Activated B cell treated with CpG ODN at 0.5 μM for 24 hours (primary cell): ENCODE data around the gene ALPG. TPM values are rescaled to one million over a fixed set of nuclear protein-coding genes. Genes with fewer than 3 reads are reported as not detected.
"Not testable (repeated sequence)": the region's sequence is repeated elsewhere in the genome, so short reads cannot be mapped to it uniquely, and the experiment has no call there.

ENCODE experiments used
- ATAC-seq: fragments of 200-7000 bp; cut with Tn5 transposase; one replicate; pipeline ENCODE4 v1.10.0; 2021; ENCODE audit warnings: low read depth, mild to moderate bottlenecking, moderate library complexity
- CTCF ChIA-PET: fragments of 350-600 bp; sonication (Branson Sonifier 250); formaldehyde crosslinking; loops from one replicate; lab custom pipeline; 2021; ENCODE audit warnings: antibody characterized with exemption; lab: Charles Lee
- POLR2A ChIA-PET: fragments of 350-600 bp; sonication (Branson Sonifier 250); formaldehyde crosslinking; loops from one replicate; lab custom pipeline; 2021; ENCODE audit warnings: antibody characterized with exemption; lab: Charles Lee
- DNase-seq: peaks from one replicate; pipeline ENCODE4 v3.0.0; 2022
- H3K27ac Mint-ChIP-seq: one replicate; pipeline ENCODE4 v1.8.0; 2020; ENCODE audit warnings: mixed read lengths
- H3K27me3 Mint-ChIP-seq: one replicate; pipeline ENCODE4 v1.8.0; 2021; ENCODE audit warnings: mixed read lengths
- H3K36me3 Mint-ChIP-seq: one replicate; pipeline ENCODE4 v1.8.0; 2021; ENCODE audit warnings: low read depth, mixed read lengths
- H3K4me1 Mint-ChIP-seq: one replicate; pipeline ENCODE4 v1.8.0; 2021; ENCODE audit warnings: mixed read lengths
- H3K4me3 Mint-ChIP-seq: one replicate; pipeline ENCODE4 v1.8.0; 2020; ENCODE audit warnings: mild to moderate bottlenecking, mixed read lengths
- H3K9me3 Mint-ChIP-seq: one replicate; pipeline ENCODE4 v1.8.0; 2020; ENCODE audit warnings: mixed read lengths
- intact Hi-C: fragments of 100-400 bp; cut with micrococcal nuclease; formaldehyde crosslinking; loops from one replicate; pipeline ENCODE4 v1.15.1; 2024
- total RNA-seq: library from RNA; stranded (reverse); gene quantifications from 2 replicates; pipeline ENCODE4 v1.2.3, GENCODE V29; 2022
- TF ChIP-seq, protein P1 (sequence below): fragments of 200-600 bp; IDR thresholded peaks from one replicate; pipeline ENCODE4 v1.8.0; 2022; ENCODE audit warnings: antibody characterized with exemption, mild to moderate bottlenecking

Gene ALPG
- total RNA-seq, 1 donor from 2014 or later = not detected

DNA sequence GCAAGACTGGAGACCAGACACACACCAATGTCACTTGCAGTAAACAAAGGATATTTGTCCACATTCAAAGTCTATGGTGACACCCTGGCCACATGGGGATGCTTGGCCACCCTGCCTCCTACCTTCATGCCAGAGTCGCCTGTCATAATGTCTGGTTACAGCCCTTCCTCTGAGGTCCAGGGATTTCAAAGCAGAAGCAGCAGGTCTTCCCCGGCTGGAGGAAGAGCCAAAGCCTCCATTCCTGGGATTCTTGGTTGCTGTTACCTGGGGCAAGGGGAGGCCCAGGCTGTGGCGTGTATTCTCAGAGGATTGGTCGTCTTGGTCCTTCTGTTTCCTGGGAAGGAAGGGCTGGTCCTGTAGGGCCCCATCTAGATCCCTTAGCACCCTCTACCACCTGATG is 30.4 kb upstream of the ALPG start:
- TF ChIP-seq, protein P1, sequence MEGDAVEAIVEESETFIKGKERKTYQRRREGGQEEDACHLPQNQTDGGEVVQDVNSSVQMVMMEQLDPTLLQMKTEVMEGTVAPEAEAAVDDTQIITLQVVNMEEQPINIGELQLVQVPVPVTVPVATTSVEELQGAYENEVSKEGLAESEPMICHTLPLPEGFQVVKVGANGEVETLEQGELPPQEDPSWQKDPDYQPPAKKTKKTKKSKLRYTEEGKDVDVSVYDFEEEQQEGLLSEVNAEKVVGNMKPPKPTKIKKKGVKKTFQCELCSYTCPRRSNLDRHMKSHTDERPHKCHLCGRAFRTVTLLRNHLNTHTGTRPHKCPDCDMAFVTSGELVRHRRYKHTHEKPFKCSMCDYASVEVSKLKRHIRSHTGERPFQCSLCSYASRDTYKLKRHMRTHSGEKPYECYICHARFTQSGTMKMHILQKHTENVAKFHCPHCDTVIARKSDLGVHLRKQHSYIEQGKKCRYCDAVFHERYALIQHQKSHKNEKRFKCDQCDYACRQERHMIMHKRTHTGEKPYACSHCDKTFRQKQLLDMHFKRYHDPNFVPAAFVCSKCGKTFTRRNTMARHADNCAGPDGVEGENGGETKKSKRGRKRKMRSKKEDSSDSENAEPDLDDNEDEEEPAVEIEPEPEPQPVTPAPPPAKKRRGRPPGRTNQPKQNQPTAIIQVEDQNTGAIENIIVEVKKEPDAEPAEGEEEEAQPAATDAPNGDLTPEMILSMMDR = no peak
- ATAC-seq (no peak), DNase-seq (no peak)
- H3K36me3 Mint-ChIP-seq = no peaks in the 10 kb centered on the region
- CTCF ChIA-PET = no interaction called here
- no peak overlapping the region for H3K27ac Mint-ChIP-seq
- H3K4me3 Mint-ChIP-seq = no peak overlapping the region
- H3K27me3 Mint-ChIP-seq = peaks cover 6% of the 10 kb centered on the region
- peaks cover 4% of the 10 kb centered on the region for H3K4me1 Mint-ChIP-seq
- intact Hi-C loops = no loop called here
- POLR2A ChIA-PET = no interaction called here
- H3K9me3 Mint-ChIP-seq = no peaks in the 10 kb centered on the region

GRCh38 chr2:232376713-232377112 is 29.9 kb upstream of the ALPG start:
- Mint-ChIP-seq H3K27ac (no peak overlapping the region), H3K9me3 (no peaks in the 10 kb centered on the region), H3K36me3 (no peaks in the 10 kb centered on the region), H3K4me1 (peaks cover under 1% of the 10 kb centered on the region), H3K4me3 (no peak overlapping the region), H3K27me3 (peaks cover 6% of the 10 kb centered on the region)
- no peak for DNase-seq
- no peak for ATAC-seq
- CTCF ChIA-PET = no interaction called here
- POLR2A ChIA-PET = no interaction called here
- TF ChIP-seq, protein P1 = no peak
- intact Hi-C loops = no loop called here

GRCh38 chr2:232377319-232377718 is 29.3 kb upstream of the ALPG start:
- Mint-ChIP-seq H3K27me3 (peaks cover 9% of the 10 kb centered on the region), H3K27ac (no peak overlapping the region), H3K4me1 (no peaks in the 10 kb centered on the region), H3K36me3 (no peaks in the 10 kb centered on the region), H3K4me3 (no peak overlapping the region), H3K9me3 (no peaks in the 10 kb centered on the region)
- ATAC-seq (no peak), DNase-seq (no peak)
- ChIA-PET POLR2A (no interaction called here), CTCF (no interaction called here)
- intact Hi-C loops = no loop called here
- TF ChIP-seq, protein P1 = no peak

DNA sequence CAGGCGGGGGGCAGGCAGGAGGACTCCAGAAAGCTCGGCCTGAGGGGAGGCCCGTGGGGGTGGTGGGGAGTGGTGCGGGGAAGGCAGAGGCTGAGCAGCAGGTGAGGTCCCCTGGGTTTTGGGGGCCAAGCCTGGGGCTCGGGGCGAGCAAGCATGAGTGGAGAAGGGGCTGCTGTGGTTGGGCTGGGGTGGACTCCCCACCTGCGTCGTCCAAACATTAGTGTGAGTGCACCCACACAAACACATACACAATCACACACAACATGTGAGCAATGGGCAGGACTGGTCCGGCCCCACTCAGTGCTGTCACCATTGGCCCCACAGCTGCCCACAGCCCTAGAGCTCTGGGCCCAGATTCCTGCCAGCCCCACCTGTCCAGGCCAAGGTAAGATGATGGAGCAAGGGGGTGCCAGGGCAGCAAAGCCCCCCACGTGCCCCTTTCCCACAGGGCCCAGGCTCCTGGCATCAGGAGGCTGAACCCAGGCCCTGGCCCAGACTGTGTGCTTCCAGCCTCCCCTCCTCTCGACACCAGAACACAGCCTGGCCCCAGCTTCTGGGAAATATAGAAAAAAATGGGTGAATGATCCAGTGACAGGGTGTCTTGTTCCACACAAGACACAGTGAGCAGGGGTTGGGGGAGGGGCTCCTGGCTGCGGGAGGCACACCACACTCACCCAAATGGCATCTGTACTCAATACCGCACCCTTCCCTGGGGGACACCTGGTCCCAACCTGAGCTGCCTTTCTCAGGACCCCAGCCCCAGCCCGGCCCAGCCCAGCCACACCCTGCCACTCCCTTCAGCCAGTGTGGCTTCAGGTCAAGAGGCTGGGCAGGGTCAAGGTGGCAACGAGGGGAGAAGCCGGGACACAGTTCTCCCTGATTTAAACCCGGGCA is 28.6 kb upstream of the ALPG start:
- CTCF ChIA-PET = no interaction called here
- DNase-seq = no peak
- TF ChIP-seq, protein P1 = no peak
- Mint-ChIP-seq H3K36me3 (no peaks in the 10 kb centered on the region), H3K4me3 (no peak overlapping the region), H3K4me1 (no peaks in the 10 kb centered on the region), H3K27ac (no peak overlapping the region), H3K9me3 (no peaks in the 10 kb centered on the region), H3K27me3 (peaks cover 11% of the 10 kb centered on the region)
- ATAC-seq = no peak
- intact Hi-C loops = no loop called here
- POLR2A ChIA-PET = no interaction called here

DNA sequence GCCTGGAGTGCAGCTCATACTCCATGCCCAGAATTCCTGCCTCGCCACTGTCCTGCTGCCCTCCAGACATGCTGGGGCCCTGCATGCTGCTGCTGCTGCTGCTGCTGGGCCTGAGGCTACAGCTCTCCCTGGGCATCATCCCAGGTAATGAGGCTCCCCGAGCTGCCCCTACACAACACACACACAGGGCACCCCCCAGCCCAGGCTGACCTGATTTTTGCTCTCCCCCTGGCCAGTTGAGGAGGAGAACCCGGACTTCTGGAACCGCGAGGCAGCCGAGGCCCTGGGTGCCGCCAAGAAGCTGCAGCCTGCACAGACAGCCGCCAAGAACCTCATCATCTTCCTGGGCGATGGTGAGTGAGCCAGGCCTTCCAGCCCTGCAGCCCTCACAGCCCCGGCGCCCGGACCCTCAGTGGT is 27.9 kb upstream of the ALPG start, which contains the start of gene ALPP:
Gene ALPP (plus strand): TSS at position 17 of the 417 bp plus-strand sequence. CDS start 52 bp downstream, at position 69.
- H3K9me3 Mint-ChIP-seq, H3K4me3 Mint-ChIP-seq, intact Hi-C loops, POLR2A ChIA-PET, H3K4me1 Mint-ChIP-seq, DNase-seq, CTCF ChIA-PET, ATAC-seq, H3K36me3 Mint-ChIP-seq, H3K27ac Mint-ChIP-seq: not testable (repeated sequence)
- H3K27me3 Mint-ChIP-seq = peaks cover 12% of the 10 kb centered on the region

DNA sequence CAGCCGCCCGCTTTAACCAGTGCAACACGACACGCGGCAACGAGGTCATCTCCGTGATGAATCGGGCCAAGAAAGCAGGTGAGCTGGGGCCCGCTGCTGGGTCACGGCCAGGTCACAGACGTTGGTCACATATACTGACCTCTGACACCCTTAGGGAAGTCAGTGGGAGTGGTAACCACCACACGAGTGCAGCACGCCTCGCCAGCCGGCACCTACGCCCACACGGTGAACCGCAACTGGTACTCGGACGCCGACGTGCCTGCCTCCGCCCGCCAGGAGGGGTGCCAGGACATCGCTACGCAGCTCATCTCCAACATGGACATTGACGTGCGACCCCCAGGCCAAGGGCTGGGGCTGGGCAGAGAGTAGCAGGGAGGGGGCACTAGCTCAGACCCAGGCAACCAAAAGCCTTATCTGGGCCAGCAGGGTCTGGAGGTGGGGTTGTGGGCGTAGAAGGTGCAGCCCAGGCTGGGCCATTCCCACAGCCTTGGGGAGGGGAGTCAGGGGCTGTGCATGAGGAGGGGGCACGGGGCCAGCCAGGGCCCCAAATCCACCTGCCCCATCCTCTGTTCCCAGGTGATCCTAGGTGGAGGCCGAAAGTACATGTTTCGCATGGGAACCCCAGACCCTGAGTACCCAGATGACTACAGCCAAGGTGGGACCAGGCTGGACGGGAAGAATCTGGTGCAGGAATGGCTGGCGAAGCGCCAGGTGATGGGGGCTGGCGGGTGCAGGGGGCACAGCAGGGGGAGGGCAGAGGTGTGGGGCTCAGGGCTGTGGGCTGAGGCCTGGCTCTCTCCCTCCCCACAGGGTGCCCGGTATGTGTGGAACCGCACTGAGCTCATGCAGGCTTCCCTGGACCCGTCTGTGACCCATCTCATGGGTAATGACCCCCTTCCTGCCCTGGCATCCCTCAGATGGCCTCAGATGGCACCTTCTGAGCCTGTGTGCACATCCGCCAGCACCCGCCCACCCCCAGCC is 26.7 kb upstream of the ALPG start:
- H3K36me3 Mint-ChIP-seq, CTCF ChIA-PET, H3K4me1 Mint-ChIP-seq, intact Hi-C loops, H3K27ac Mint-ChIP-seq, H3K9me3 Mint-ChIP-seq, H3K4me3 Mint-ChIP-seq, ATAC-seq, DNase-seq, POLR2A ChIA-PET: not testable (repeated sequence)
- H3K27me3 Mint-ChIP-seq = peaks cover 12% of the 10 kb centered on the region

GRCh38 chr2:232381204-232382031 is 25.2 kb upstream of the ALPG start:
- ATAC-seq, intact Hi-C loops, POLR2A ChIA-PET: not testable (repeated sequence)

More at GRCh38 chr2:232381204-232382031, 25.2 kb upstream of the ALPG start:
- H3K4me3 Mint-ChIP-seq, CTCF ChIA-PET, H3K9me3 Mint-ChIP-seq, H3K36me3 Mint-ChIP-seq, DNase-seq, H3K27ac Mint-ChIP-seq: not testable (repeated sequence)
- Mint-ChIP-seq H3K4me1 (peaks cover 19% of the 10 kb centered on the region), H3K27me3 (peaks cover 21% of the 10 kb centered on the region)
